Suprapubic skin (tissue), 4 donors: ENCODE data around the gene TAS2R8.

Source experiments
- CTCF ChIP-seq, 2 donors: fragments of 200-600 bp in 1 of 2; fragments of 450-650 bp in 1 of 2; sonication (generic) in 1 of 2; IDR thresholded peaks; one replicate each; pipeline ENCODE4 v1.5.1; 2016 to 2019; ENCODE audit warnings: antibody characterized with exemption in 2 of 2, mild to moderate bottlenecking in 1 of 2, moderate library complexity in 1 of 2
- EP300 ChIP-seq: sonication (generic); formaldehyde crosslinking; IDR thresholded peaks from one replicate; pipeline ENCODE4 v1.6.1; 2017; ENCODE audit warnings: antibody characterized with exemption
- POLR2A ChIP-seq, 2 donors: fragments of 450-650 bp; IDR thresholded peaks; one replicate each; pipeline ENCODE4 v1.6.1; 2017; ENCODE audit warnings: antibody characterized with exemption in 2 of 2, mild to moderate bottlenecking in 2 of 2, moderate library complexity in 2 of 2
- POLR2AphosphoS5 ChIP-seq, 3 donors: sonication (generic); formaldehyde crosslinking; IDR thresholded peaks; one replicate each; pipeline ENCODE4 v1.6.1; 2017; ENCODE audit warnings: antibody characterized with exemption in 3 of 3

DNA sequence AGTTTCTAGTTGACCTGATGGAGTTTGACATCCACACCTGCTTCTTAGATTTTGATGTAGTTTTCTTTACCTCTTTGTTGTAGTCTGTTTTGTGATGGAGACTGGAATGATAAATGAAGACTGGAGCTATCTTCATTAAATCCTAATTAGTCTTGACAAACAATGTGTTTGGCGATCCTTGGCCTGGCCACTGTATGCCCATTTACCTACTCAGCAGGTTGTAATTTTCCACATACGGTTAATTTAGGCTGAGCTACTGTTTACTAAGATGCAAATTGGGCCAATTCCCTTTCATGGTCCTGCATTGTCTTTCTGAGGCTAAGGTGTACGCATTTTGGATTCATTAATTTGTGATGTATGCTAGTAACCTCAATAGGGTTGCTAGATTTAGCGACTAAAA, 4.5 kb downstream of the TAS2R8 start, which contains the start of gene TAS2R7:
- TF ChIP-seq POLR2A (IDR thresholded peaks at IDR 0.05) (no peak), CTCF (IDR thresholded peaks at IDR 0.05) (no peak), POLR2AphosphoS5 (IDR thresholded peaks at IDR 0.05) (no peak), EP300 (no peak)
